Nasal cavity respiratory epithelium epithelial cell of viscerocranial mucosa (primary cell): ENCODE measurements around the gene SDF2. TPM values are rescaled to one million over a fixed set of nuclear protein-coding genes. Genes with fewer than 3 reads are reported as not detected.

Experiments
- total RNA-seq: library from RNA; depleted of rRNA; stranded (reverse); fragments of >200 nt; gene quantifications from 2 replicates; pipeline ENCODE4 v1.2.3, GENCODE V29; 2014

Gene SDF2
- 35.7 and 43.7 TPM in 2 replicates for total RNA-seq

GRCh38 chr17:28661635-28662526 is at the start of gene SDF2, which contains the start of gene SUPT6H:
SDF2 (minus strand) TSS chr17:28661906; CDS start chr17:28661876, 30 bp downstream.
SUPT6H (plus strand) TSS chr17:28662205; CDS start chr17:28673402, 11,197 bp downstream.

GRCh38 chr17:28644787-28645575 is 16.7 kb downstream of the SDF2 start, which contains the start of gene BLTP2:
BLTP2 (minus strand) TSS chr17:28645158; CDS start chr17:28645056, 102 bp downstream.

GRCh38 chr17:28613931-28614381 is 47.8 kb downstream of the SDF2 start, which contains the start of gene RSKR:
RSKR (minus strand) TSS chr17:28614185; CDS start chr17:28614161, 24 bp downstream.

GRCh38 chr17:28598799-28599310 is 62.9 kb downstream of the SDF2 start, which contains the start of gene SPAG5:
SPAG5 (minus strand) TSS chr17:28599025; CDS start chr17:28598946, 79 bp downstream.

Other genes with a start within 250 kb of the SDF2 start
- 0.07 TPM in 1 of 2 replicates, not detected in the other for gene SLC13A2, start 188.3 kb downstream of the SDF2 start, total RNA-seq
- under 0.01 and 0.14 TPM in 2 replicates for gene FOXN1, start 155.6 kb downstream of the SDF2 start, total RNA-seq
- 18.1 and 27.8 TPM in 2 replicates for gene UNC119, start 109.3 kb downstream of the SDF2 start, total RNA-seq
- 43.1 and 68.2 TPM in 2 replicates for gene PIGS, start 90.4 kb downstream of the SDF2 start, total RNA-seq
- gene ALDOC, start 85.0 kb downstream of the SDF2 start, total RNA-seq, result 24.3 and 41.8 TPM in 2 replicates
- 1.0 and 2.1 TPM in 2 replicates for gene SPAG5, start 62.9 kb downstream of the SDF2 start, total RNA-seq
- gene RSKR, start 47.7 kb downstream of the SDF2 start, total RNA-seq, result 5.1 and 9.0 TPM in 2 replicates
- gene BLTP2, start 16.7 kb downstream of the SDF2 start, total RNA-seq, result 168 and 188 TPM in 2 replicates
- 29.4 and 62.4 TPM in 2 replicates for gene SUPT6H, start 299 bp upstream of the SDF2 start, total RNA-seq
- under 0.01 and 0.71 TPM in 2 replicates for gene PROCA1, start 50.0 kb upstream of the SDF2 start, total RNA-seq
- gene RAB34, start 56.0 kb upstream of the SDF2 start, total RNA-seq, result 46.3 and 50.2 TPM in 2 replicates
- 810 and 816 TPM in 2 replicates for gene RPL23A, start 58.1 kb upstream of the SDF2 start, total RNA-seq
- 5.0 and 7.2 TPM in 2 replicates for gene TLCD1, start 64.3 kb upstream of the SDF2 start, total RNA-seq
- 2.7 and 2.8 TPM in 2 replicates for gene NEK8, start 66.9 kb upstream of the SDF2 start, total RNA-seq
- gene TRAF4, start 82.1 kb upstream of the SDF2 start, total RNA-seq, result 58.4 and 59.9 TPM in 2 replicates
- gene FAM222B, start 180.9 kb upstream of the SDF2 start, total RNA-seq, result 1.7 and 13.5 TPM in 2 replicates
- 22.9 and 35.0 TPM in 2 replicates for gene ERAL1, start 193.1 kb upstream of the SDF2 start, total RNA-seq
- gene FLOT2, start 235.8 kb upstream of the SDF2 start, total RNA-seq, result 16.1 and 60.9 TPM in 2 replicates
- 7.9 and 10.0 TPM in 2 replicates for gene DHRS13, start 241.2 kb upstream of the SDF2 start, total RNA-seq